ENCODE measurements around the gene GPC6.

DNA sequence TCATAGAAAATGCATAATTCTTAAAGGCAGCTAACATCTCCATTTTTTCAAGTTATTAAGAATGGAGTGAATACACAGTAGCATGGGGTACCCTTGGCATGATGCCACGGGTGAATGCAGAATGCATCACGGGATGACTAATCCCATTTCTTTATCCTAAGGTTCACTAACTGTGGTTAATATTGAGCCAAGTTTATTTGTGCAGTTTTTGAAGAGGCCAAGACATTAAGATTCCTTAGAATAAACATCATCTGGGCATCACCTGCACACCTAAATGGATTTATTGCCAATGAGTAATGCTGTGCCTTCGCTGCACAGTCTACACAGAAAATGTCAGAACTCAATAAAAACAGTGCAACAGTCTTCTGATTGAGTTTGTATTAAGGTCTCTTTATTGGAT lies 333.1 kb downstream of the GPC6 start:
- TF ChIP-seq, protein P1, sequence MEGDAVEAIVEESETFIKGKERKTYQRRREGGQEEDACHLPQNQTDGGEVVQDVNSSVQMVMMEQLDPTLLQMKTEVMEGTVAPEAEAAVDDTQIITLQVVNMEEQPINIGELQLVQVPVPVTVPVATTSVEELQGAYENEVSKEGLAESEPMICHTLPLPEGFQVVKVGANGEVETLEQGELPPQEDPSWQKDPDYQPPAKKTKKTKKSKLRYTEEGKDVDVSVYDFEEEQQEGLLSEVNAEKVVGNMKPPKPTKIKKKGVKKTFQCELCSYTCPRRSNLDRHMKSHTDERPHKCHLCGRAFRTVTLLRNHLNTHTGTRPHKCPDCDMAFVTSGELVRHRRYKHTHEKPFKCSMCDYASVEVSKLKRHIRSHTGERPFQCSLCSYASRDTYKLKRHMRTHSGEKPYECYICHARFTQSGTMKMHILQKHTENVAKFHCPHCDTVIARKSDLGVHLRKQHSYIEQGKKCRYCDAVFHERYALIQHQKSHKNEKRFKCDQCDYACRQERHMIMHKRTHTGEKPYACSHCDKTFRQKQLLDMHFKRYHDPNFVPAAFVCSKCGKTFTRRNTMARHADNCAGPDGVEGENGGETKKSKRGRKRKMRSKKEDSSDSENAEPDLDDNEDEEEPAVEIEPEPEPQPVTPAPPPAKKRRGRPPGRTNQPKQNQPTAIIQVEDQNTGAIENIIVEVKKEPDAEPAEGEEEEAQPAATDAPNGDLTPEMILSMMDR (IDR thresholded peaks at IDR 0.05), result no peak
- no peak for TF ChIP-seq POLR2AphosphoS5 (IDR thresholded peaks at IDR 0.05)
- no peak for TF ChIP-seq EP300 (IDR thresholded peaks at IDR 0.05)
